ENCODE data around the gene CLPX.
A peak's percentile ranks its signal among the peaks of the same experiment; 100 is the strongest.
"Not testable (repeated sequence)": the region's sequence is repeated elsewhere in the genome, so short reads cannot be mapped to it uniquely, and the experiment has no call there.

CLPX gene

DNA sequence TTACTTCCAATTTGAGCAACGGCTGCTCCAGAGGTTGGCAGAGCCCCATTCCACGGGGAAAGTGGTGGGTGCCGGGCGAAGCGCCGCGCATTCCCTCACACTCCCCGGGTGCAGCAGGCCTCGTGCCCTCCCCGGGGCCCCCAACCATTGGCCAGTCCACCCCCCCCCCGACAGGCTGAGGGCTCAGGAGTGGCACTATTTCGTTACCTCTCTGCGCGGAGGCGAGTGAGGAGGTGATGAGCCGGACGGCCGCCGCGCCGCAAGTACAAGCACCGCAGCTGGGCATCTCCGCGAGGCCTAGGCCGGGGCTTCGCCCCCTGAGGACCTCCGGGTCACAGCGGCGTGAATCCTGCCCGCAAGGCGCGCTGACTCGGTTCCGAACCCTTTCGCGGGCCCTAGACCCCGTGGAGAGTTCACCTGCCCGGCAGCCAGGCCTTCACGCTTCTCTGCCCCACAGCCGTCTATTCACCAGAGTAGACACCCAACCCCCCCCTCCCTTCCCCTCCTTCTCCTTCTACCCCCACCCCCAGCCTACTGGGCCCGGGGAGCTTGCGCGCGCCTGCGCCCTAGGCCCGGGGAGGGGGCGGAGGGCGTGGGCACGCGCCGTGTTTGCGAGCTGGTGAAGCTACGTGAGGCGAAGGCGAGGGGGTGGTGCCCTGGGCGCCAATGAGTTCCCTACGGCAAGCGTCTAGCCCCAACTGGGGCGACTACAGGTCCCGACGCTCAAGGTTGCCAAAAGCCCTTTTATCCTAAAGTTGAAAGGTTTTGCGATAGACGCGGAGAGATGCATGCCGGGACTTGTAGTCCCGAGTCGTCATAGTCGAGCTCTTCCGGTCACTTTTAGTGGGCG lies at the start of gene CLPX:
TSS of gene CLPX (minus strand) at position 475 of the 850 bp plus-strand sequence. CDS start at position 286, 189 bp downstream.
- DNase-seq (ENCODE audit: low read depth) = peak; percentile 84

DNA sequence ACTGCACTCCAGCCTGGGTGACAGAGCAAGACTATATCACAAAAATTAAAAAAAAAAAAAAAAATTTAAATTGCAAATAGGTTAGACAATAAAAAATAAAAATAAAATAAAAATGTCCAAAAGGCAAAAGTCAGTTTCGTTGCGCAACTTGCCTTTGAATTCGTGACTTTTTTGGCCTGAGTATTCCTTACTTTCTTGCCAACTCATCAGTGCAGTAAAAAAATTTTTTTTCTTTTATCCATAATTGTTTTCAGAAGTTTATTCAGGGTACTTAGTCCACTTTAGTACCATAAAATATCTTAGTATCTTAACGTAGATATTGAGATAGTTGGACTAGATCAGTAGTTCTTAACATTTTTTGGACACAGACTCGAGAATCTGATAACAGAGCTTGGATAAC lies 48.6 kb upstream of the CLPX start:
- DNase-seq (ENCODE audit: low read depth) = no peak

GRCh38 chr15:65232520-65232919 lies 47.4 kb upstream of the CLPX start:
- no peak for DNase-seq (ENCODE audit: low read depth)

- DNase-seq (ENCODE audit: low read depth) = no peak
These were observed 46.2 kb upstream of the CLPX start for GRCh38 chr15:65231306-65231705.

DNA sequence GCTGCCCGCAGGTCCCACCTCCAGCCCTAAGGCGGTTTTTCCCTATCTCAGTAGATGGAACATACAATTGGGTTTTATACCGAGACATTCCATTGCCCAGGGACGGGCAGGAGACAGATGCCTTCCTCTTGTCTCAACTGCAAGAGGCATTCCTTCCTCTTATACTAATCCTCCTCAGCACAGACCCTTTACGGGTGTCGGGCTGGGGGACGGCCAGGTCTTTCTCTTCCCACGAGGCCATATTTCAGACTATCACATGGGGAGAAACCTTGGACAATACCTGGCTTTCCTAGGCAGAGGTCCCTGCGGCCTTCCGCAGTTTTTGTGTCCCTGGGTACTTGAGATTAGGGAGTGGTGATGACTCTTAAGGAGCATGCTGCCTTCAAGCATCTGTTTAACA lies 41.8 kb upstream of the CLPX start:
- DNase-seq (ENCODE audit: low read depth) = not testable (repeated sequence)

GRCh38 chr15:65226221-65226620 lies 41.1 kb upstream of the CLPX start:
- DNase-seq (ENCODE audit: low read depth) = no peak

GRCh38 chr15:65223996-65224395 lies 38.9 kb upstream of the CLPX start:
- no peak for DNase-seq (ENCODE audit: low read depth)

GRCh38 chr15:65222891-65223290 lies 37.7 kb upstream of the CLPX start:
- no peak for DNase-seq (ENCODE audit: low read depth)

DNA sequence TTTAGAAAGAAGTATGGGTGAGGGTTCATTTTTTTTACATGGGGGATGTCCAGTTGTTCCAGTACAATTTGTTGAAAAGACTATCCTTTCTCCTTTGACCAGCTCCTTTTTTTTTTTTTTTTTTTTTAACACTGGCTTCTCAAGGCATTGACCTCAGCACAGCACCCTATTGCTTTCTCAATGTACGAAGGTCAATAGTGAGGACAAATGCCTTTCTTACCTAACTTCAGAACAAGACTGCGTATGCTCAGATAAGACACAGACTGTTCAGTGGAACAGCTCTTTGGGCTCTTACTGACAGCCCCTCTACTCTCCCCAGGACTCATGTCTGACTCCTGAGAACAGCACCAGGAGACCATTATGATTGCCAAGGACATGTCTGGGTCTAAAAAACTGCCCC lies 36.6 kb upstream of the CLPX start:
- DNase-seq (ENCODE audit: low read depth) = no peak

- no peak for DNase-seq (ENCODE audit: low read depth)
These were observed 34.0 kb upstream of the CLPX start for GRCh38 chr15:65219137-65219536.

GRCh38 chr15:65217526-65218482 lies 32.7 kb upstream of the CLPX start:
- no peak for DNase-seq (ENCODE audit: low read depth)

GRCh38 chr15:65215496-65215895 lies 30.4 kb upstream of the CLPX start:
- no peak for DNase-seq (ENCODE audit: low read depth)

GRCh38 chr15:65214010-65214409 lies 28.9 kb upstream of the CLPX start:
- no peak for DNase-seq (ENCODE audit: low read depth)

GRCh38 chr15:65213241-65213640 lies 28.1 kb upstream of the CLPX start:
- no peak for DNase-seq (ENCODE audit: low read depth)

- DNase-seq (ENCODE audit: low read depth) = no peak
These were observed 27.0 kb upstream of the CLPX start for GRCh38 chr15:65212097-65212496.

DNA sequence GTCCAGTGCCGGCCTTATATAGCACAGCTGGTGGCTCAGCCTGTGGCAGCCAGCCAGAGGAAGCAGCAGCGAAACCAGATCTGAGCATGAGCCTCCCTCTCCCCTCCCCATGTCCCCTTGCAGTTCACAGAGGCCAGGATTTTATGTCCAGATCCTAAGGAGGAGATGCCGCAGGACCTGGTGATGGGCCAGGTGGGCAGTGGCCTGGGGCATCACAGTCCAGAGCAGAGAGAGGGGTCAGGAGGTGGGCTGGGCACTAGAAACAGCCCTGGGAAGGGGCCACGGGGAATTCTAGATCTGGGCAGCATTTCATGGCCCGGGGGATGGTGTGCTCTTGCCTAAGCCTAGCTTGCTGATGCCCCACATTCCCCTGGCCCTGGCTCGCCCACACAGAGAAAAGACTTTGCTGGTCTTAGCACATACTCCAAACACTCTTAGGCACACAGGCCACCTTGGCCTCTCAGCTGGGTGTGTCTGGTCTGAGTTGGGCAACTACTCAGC lies 26.4 kb upstream of the CLPX start:
- no peak for DNase-seq (ENCODE audit: low read depth)

DNA sequence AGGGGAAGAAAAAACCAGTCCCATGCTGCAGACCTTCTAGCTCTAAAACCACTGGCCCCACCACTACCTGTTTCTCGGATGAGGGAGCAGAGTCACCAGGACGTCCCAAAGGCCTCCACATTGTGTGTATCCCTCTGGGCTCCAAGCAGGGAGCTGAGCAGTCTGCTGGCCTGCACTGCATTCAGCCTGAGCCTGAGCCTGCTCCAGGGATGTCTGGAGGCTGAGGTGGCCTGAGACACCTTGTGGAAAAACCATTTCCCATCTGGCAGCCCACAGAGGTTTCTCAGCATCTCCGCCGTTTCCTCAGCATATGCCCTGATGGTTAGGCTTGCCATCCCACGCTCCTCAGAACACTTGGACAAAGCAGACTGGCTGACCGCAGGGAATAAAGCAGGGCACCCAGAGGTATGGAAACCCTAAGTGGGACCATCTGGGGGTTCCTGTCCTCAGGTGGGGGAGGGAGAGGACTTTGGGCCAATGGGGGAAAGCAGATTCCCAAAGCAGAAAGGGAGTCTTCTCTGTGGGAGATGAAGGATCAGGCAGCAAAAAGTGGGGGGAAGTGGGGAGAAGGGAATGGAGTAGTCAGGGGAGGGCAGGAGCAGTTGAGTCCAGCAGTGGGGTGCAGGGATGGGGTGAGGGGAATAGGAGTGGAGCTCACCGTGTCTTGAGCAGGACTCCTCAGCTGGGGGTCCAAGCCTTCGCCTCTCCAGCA lies 25.8 kb upstream of the CLPX start, which contains the start of gene CILP:
TSS of gene CILP (minus strand) at position 704 of the 712 bp plus-strand sequence. CDS start 1,718 bp downstream, outside the sequence.
- DNase-seq (ENCODE audit: low read depth) = no peak

DNA sequence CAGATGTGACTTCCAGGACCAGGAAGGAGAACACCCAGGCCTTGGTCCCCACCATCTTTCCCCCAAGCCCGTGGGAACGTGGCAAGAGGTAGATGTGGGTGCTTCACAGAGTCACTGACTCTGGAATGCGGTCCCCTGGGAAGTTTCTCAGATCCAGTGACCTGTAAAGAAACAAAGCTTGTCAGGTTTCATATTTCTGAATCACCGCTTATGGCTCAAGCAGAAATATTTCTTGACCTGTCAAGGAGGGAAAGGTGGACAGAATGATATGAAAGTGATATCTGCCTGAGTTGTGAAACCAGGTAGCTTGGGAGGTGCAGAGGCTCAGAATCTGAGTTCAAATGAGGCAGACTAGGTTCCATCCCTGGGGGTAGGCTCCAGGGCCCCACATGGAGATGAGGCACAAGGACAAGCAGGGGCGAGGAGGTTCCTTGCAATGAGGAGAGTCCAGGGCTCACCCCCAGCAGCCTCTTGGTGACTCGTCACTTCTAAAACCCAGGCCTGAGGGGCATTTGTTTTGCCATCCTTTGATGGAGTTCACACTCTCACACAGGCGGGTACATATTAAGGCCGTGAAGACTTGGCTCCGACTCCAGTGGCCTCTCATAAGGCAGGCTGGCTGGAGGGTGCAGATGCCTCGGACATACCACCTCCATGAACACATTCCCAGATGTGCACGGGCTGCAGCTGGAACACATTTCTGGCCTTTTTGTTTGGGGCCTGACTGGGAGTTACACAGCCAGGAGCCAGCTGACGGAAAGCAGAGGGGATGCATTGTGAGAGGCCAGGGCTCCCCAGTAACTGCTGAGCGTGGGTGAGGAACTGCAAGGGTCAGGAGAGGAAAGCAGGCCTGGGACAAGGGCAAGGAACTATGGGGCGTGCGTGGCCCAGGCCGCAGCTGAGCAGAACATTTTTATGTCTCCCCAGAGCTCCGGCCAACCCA lies 24.8 kb upstream of the CLPX start:
- DNase-seq (ENCODE audit: low read depth) = no peak

- DNase-seq (ENCODE audit: low read depth) = no peak
These were observed 23.5 kb upstream of the CLPX start for GRCh38 chr15:65208647-65209046.

DNA sequence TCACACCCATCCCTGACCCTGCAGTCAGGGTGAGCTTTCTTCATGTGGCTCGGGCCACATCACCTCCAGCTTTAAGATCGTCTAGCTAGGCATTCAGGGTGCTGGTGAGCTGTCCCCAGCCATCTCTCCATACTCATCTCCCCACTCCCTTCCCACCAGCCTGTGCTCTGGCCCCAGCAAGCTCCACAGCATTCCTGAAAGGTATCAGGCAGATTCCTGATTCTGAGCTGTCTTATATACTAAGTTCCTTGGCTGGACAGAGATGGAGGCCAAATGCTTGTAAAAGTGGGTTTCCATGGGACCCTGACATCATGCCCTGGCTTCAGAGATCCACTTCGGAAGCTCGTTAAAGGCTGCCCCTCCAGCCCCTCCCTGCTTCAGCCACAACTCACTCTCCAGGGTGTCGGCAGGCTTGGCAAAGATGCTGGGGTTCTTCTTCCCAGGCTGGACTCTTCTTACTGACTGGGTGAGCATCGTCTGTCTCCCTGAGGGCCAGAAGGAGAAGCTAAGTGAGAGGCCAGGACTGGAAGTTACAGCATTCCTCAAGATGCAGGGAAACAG lies 22.2 kb upstream of the CLPX start:
- DNase-seq (ENCODE audit: low read depth) = no peak
